GM12874 (cell line): ENCODE measurements around the gene PDE4B.

Experiments
- TF ChIP-seq, protein P1 (sequence below): IDR thresholded peaks from 2 replicates; pipeline ENCODE4 v1.5.1; 2011; ENCODE audit warnings: low read depth, mild to moderate bottlenecking, control low read depth, low read length, moderate library complexity; ENCODE audit not compliant: insufficient read depth

Gene PDE4B

DNA sequence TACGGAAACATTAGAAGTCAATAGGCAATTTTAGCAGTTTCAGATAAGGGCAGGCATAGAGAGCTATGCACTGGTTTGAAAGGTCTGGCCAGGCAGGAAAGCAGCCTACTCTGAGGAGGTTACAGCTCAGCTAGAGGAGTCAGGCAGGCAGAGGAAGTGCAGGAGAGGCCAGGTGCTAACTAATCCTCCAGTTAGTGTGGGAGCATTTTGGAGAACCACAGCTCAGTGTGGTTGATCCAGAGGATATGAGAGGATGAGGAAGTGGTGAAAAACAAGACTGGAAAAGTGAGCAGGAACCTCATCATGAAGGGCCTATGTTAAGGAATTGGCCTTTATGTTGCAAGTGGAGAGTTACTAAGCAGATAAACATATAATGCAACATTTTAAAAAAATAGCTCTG is 458.9 kb downstream of the PDE4B start:
- TF ChIP-seq, protein P1, sequence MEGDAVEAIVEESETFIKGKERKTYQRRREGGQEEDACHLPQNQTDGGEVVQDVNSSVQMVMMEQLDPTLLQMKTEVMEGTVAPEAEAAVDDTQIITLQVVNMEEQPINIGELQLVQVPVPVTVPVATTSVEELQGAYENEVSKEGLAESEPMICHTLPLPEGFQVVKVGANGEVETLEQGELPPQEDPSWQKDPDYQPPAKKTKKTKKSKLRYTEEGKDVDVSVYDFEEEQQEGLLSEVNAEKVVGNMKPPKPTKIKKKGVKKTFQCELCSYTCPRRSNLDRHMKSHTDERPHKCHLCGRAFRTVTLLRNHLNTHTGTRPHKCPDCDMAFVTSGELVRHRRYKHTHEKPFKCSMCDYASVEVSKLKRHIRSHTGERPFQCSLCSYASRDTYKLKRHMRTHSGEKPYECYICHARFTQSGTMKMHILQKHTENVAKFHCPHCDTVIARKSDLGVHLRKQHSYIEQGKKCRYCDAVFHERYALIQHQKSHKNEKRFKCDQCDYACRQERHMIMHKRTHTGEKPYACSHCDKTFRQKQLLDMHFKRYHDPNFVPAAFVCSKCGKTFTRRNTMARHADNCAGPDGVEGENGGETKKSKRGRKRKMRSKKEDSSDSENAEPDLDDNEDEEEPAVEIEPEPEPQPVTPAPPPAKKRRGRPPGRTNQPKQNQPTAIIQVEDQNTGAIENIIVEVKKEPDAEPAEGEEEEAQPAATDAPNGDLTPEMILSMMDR: no peak

DNA sequence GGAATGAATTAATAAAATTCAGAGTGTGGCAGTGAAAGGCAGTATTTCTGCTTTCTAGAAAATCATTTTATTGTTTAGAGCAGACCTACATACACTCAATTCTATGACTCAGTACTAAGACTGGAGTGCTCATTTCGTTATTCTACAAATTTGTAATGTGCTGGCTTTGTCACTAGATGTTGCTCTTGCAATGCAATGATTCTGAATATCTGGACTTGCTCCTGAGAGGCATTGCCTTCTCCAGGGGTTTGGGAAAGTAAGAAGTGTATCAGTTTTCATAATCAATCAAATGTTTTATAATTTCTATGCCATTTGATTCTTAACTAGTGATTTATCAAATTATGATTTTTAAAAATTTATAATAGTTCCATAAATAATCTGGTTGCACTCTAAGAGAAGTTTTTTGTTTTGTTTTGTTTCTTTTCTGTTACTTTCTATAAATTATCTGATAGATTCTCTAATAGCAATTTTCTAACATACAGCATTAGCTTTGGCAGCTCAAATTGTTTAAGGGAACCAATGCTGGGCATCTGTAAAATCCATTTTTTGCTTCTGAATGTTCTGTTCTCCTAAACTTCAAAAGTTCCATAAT is 460.7 kb downstream of the PDE4B start:
- TF ChIP-seq, protein P1: peak; percentile 51

DNA sequence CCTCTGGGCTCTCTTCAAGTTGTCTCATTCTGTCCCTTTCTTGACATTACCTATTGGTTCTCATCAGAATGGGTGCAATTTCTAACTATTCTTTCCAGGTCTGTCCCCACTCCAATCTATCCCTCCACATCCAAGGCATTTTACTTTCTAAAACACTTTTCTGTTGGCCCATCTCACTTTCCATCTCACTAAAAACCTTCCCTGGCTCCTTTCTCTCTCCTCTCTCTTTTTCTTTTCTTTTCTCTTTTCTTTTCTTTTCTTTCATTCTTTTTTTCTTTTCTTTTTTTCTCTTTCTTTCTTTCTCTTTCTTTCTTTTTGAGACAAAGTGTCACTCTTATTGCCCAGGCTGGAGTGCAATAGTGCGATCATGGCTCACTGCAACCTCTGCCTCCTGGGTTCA is 462.1 kb downstream of the PDE4B start:
- TF ChIP-seq, protein P1: no peak

DNA sequence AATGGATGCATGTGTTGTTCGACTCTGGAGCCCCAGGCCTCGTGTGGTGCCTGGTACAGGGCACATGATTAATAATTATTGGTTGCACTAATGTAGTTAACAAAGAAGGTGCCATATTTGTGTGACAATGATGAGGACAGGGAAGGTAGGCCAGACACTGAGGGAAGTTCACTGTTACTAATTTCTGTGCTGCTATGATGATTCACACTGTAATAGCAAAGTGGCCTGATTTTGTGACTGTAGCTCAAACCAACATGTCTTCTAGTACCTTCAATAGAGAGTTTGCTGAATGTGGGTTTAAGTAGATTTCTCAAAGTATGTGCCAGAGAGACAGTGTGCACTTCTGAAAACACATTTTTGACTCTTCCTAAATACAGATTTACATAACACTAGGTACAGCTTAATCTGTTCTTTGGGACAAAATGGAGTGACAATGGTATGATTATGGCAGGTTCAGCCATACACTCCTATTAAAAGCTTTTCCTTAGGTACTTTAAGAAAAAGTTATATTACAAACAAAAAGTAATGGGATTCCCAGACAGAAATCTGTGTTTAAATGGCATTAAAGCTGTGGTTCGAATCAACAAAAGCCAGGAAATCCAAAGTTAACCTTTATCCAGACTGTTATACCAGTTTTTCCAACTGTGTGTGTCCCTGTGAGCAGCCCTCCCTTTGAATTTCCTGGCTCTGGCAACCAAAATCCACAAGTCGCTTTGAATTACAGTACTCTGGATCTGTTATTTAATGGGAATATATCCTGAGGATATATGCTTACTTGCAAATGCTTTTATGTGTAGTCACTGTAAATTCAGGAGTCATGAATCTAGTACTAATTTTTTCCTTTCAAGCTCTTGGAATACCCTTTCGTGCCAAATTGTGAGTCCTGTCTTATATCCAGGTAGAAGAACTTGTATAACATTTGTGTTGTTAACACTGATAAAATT is 464.2 kb downstream of the PDE4B start:
- TF ChIP-seq, protein P1: no peak

DNA sequence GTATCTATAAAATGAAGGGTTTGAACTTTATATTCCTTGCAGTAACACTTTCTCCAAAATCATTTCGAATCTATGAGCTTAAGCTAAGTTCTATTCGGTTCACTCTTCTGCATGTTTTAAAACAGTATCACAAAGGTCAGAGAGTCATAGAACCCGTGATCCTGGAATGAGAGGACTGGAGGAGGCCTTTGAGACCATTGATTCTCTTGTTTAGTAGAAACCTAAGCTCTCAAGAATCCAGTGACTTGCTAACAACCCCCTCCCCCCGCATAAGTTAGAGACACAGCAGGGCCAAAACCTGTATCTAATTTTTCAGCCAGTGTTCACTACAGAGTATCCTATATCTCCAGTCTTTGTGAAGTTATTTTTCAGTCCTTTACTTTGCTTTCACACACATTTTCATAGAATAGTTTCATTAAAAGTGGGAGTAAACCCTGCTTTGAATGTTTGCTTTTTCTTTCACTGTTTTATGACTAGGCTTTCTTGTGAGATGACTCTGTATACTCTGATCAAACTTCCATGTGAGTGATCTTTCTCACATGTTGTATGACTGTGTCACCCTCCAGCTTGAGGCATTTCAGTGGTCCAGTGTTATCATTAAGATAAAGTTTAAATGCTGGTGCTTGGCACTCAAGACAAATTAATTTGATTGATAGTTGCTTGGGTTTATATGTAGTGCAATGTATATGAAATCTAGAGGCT is 465.9 kb downstream of the PDE4B start:
- TF ChIP-seq, protein P1: no peak

DNA sequence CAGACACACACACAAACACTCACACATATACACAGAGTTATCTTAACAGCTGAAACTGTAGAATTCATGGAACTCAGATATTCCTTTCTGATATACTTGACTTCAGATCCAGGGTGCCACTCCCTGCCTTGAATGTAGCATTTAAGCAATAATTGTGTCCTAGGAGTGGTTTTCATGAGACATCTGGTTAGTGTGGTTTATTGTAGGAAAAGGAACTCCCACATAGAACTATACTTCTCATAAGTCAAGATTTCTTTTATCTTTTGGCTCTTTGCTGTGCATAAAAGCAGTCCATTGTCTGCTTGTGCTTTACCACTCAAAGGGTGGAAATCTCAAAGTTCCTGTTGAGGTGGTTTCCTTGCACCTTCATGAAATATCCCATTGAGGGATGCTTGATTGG is 468.7 kb downstream of the PDE4B start:
- TF ChIP-seq, protein P1: no peak
